ENCODE measurements around the gene PATL1. TPM values are rescaled to one million over a fixed set of nuclear protein-coding genes. Genes with fewer than 3 reads are reported as not detected.

PATL1 gene
- total and polyA plus RNA-seq, 8 donors: 27.8 to 45.0 (median 41.0) TPM

- no peak for DNase-seq
- TF ChIP-seq CTCF (IDR thresholded peaks at IDR 0.05): no peak
- no peaks in the 10 kb centered on the region for H3K27me3 ChIP-seq
- peaks cover 0 to 100% of the 10 kb centered on the region in 2 donors for H3K36me3 ChIP-seq
- no peaks in the 10 kb centered on the region for H3K9me3 ChIP-seq
- H3K4me3 ChIP-seq: no peak overlapping the region
- intact Hi-C loops (cut with DNase I): no loop called here
- H3K4me1 ChIP-seq: no peaks in the 10 kb centered on the region
- H3K27ac ChIP-seq: no peak overlapping the region
- no peak for ATAC-seq
Observed at GRCh38 chr11:59600234-59600633, 68.6 kb downstream of the PATL1 start.

GRCh38 chr11:59598961-59599360 is 69.9 kb downstream of the PATL1 start:
- no peaks in the 10 kb centered on the region for H3K9me3 ChIP-seq
- no peak overlapping the region for H3K4me3 ChIP-seq
- intact Hi-C loops (cut with DNase I): no loop called here
- DNase-seq (peak in 2 of 4 donors; percentile 10 to 26), ATAC-seq (no peak)
- H3K36me3 ChIP-seq: peaks cover 0 to 100% of the 10 kb centered on the region in 2 donors
- H3K4me1 ChIP-seq: no peaks in the 10 kb centered on the region
- TF ChIP-seq CTCF (IDR thresholded peaks at IDR 0.05): no peak
- no peak overlapping the region for H3K27ac ChIP-seq
- H3K27me3 ChIP-seq: no peaks in the 10 kb centered on the region

Small RNA genes lying within 50 kb of the gene (microRNA-seq; reads per million reads assigned to microRNA genes)
- 0 reads per million in 2 donors for gene MIR3162

Other genes starting within 250 kb of the PATL1 start
- not detected for gene OR5A2, start 242.6 kb downstream of the PATL1 start, total RNA-seq
- under 1 TPM in 5 of 6 donors, not detected in 1; 0.01 to 0.06 (median 0.03) TPM for gene OR5A2, start 242.6 kb downstream of the PATL1 start, polyA plus RNA-seq (ENCODE audit: insufficient read length in 6 of 6)
- gene OR5A1, start 232.6 kb downstream of the PATL1 start, total RNA-seq: not detected
- gene OR5A1, start 232.6 kb downstream of the PATL1 start, polyA plus RNA-seq (ENCODE audit: insufficient read length in 6 of 6): under 1 TPM in 4 of 6 donors, not detected in 2; 0.01 to 0.04 (median 0.03) TPM
- gene OR4D6, start 212.1 kb downstream of the PATL1 start, total RNA-seq: not detected
- not detected for gene OR4D6, start 212.1 kb downstream of the PATL1 start, polyA plus RNA-seq (ENCODE audit: insufficient read length in 6 of 6)
- not detected for gene OR4D10, start 195.7 kb downstream of the PATL1 start, total RNA-seq
- gene OR4D10, start 195.7 kb downstream of the PATL1 start, polyA plus RNA-seq (ENCODE audit: insufficient read length in 6 of 6): not detected
- gene OR4D11, start 165.5 kb downstream of the PATL1 start, total RNA-seq: not detected
- not detected for gene OR4D11, start 165.5 kb downstream of the PATL1 start, polyA plus RNA-seq (ENCODE audit: insufficient read length in 6 of 6)
- not detected for gene OR4D9, start 157.5 kb downstream of the PATL1 start, total RNA-seq
- under 1 TPM; 0.03 to 0.06 (median 0.05) TPM for gene OR4D9, start 157.5 kb downstream of the PATL1 start, polyA plus RNA-seq (ENCODE audit: insufficient read length in 6 of 6)
- gene OSBP, start 53.3 kb downstream of the PATL1 start, total RNA-seq: 10 to 100 TPM; 39.4 to 40.8 TPM
- gene OSBP, start 53.3 kb downstream of the PATL1 start, polyA plus RNA-seq (ENCODE audit: insufficient read length in 6 of 6): 10 to 100 TPM; 40.0 to 45.7 (median 43.9) TPM
- not detected for gene OR10V1, start 44.8 kb upstream of the PATL1 start, total RNA-seq
- not detected for gene OR10V1, start 44.8 kb upstream of the PATL1 start, polyA plus RNA-seq (ENCODE audit: insufficient read length in 6 of 6)
- 10 to 100 TPM; 65.9 to 66.7 TPM for gene STX3, start 86.3 kb upstream of the PATL1 start, total RNA-seq
- gene STX3, start 86.3 kb upstream of the PATL1 start, polyA plus RNA-seq (ENCODE audit: insufficient read length in 6 of 6): 10 to 100 TPM; 26.8 to 33.5 (median 29.6) TPM
- gene MRPL16, start 141.7 kb upstream of the PATL1 start, total RNA-seq: 10 to 100 TPM; 32.9 to 35.6 TPM
- 10 to 100 TPM; 49.6 to 56.5 (median 52.6) TPM for gene MRPL16, start 141.7 kb upstream of the PATL1 start, polyA plus RNA-seq (ENCODE audit: insufficient read length in 6 of 6)
- not detected for gene CBLIF, start 176.5 kb upstream of the PATL1 start, total RNA-seq
- under 1 TPM in 1 of 6 donors, not detected in 5; 0.24 TPM for gene CBLIF, start 176.5 kb upstream of the PATL1 start, polyA plus RNA-seq (ENCODE audit: insufficient read length in 6 of 6)
- 1 to 10 TPM in 1 of 2 donors, under 1 TPM in 1; 0.44 to 1.8 TPM for gene TCN1, start 197.4 kb upstream of the PATL1 start, total RNA-seq
- gene TCN1, start 197.4 kb upstream of the PATL1 start, polyA plus RNA-seq (ENCODE audit: insufficient read length in 6 of 6): under 1 TPM in 4 of 6 donors, not detected in 2; 0.10 to 0.40 (median 0.29) TPM
- not detected for gene OOSP3, start 209.7 kb upstream of the PATL1 start, total RNA-seq
- gene OOSP3, start 209.7 kb upstream of the PATL1 start, polyA plus RNA-seq (ENCODE audit: insufficient read length in 6 of 6): not detected